Neural crest cell (in vitro differentiated cells): ENCODE results near the gene GRK5. TPM values are rescaled to one million over a fixed set of nuclear protein-coding genes. Genes with fewer than 3 reads are reported as not detected.

Experiments used
- DNase-seq: peaks from one replicate; pipeline ENCODE4 v3.0.0; 2021; ENCODE audit warnings: low read depth, mixed read lengths, low spot score
- H3K27ac Mint-ChIP-seq: one replicate; pipeline ENCODE4 v1.8.0; 2021; ENCODE audit warnings: mild to moderate bottlenecking, mixed read lengths; ENCODE audit not compliant: unreplicated experiment
- H3K27me3 Mint-ChIP-seq: 2 replicates; pipeline ENCODE4 v1.8.0; 2021; ENCODE audit warnings: low read depth, mild to moderate bottlenecking, mixed read lengths
- H3K36me3 Mint-ChIP-seq: 2 replicates; pipeline ENCODE4 v1.8.0; 2021; ENCODE audit warnings: low read depth, mild to moderate bottlenecking, mixed read lengths
- H3K4me1 Mint-ChIP-seq: 2 replicates; pipeline ENCODE4 v1.8.0; 2021; ENCODE audit warnings: mixed read lengths
- H3K4me3 Mint-ChIP-seq: one replicate; pipeline ENCODE4 v1.8.0; 2021; ENCODE audit warnings: mild to moderate bottlenecking, mixed read lengths
- H3K9me3 Mint-ChIP-seq: 2 replicates; pipeline ENCODE4 v1.8.0; 2021; ENCODE audit warnings: mixed read lengths
- CTCF ChIP-seq: fragments of 200-600 bp; sonication (generic); conservative IDR thresholded peaks from 2 replicates; pipeline ENCODE4 v1.5.0; 2021; ENCODE audit warnings: antibody characterized with exemption, mild to moderate bottlenecking
- total RNA-seq: library from RNA; stranded (reverse); gene quantifications from 2 replicates; pipeline ENCODE4 v1.2.1, GENCODE V29; 2021

GRK5 gene
- total RNA-seq, 1 donor from 2014 or later, result 13.5 TPM

DNA sequence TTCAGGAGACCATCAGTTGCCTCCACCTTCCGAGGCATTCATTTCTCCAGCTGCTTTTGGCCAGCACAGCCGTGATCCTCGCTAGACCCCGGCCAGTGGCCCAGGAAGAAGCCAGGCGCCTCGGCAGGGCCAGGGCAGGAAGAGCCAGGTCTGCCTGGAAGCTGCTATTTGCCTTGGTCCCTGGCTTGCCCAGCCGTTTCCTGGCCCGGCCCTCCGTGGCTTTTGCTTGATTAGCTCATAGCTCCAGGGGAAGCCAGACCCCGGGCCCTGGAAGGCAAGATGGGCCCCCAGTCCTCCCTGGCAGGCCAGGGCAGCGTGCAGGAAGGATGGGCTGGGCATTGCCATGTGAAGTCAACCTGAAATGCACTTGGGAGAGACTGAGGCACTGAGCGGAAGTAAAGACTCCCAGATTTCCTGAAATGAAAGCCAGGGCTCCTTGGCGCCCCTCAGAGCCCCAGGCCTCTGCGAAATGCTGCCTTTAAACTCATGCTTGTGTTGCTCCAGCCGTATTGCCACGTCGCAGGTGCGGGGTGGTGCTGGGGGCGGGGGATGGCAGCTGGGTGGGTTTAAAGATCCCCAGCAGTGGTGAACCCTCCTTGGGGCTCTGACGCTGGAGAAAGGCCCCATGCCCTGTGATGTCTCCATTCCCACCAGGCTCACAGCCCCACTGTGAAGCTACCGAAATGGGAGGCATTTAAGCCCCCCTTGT lies 160.6 kb downstream of the GRK5 start:
- no peak overlapping the region for H3K4me3 Mint-ChIP-seq
- no peaks in the 10 kb centered on the region for H3K27me3 Mint-ChIP-seq
- H3K36me3 Mint-ChIP-seq, result no peaks in the 10 kb centered on the region
- no peak for DNase-seq
- H3K4me1 Mint-ChIP-seq, result peaks cover 32% of the 10 kb centered on the region
- no peak for TF ChIP-seq CTCF
- no peaks in the 10 kb centered on the region for H3K9me3 Mint-ChIP-seq
- no peak overlapping the region for H3K27ac Mint-ChIP-seq

DNA sequence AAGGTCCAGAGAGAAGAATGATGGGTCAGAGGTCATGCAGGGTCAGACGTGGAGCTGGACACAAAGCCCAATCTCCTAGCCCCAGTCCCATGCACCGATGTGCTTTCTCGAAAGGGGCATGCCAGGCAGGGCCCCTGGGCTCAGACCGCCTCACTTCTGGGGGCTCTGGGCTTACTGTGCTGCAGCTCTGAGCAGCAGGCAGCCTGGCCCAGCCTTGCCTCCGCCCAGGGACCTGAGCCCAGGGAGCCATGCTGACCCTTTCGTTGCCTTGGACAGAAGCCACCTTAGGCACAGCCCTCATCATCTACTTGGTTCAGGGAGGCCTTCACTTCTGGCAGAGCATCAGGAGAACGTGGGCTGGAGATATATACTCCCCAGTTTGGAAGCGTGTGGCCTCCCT lies 161.2 kb downstream of the GRK5 start:
- Mint-ChIP-seq H3K9me3 (no peaks in the 10 kb centered on the region), H3K4me1 (peaks cover 32% of the 10 kb centered on the region), H3K27ac (no peak overlapping the region), H3K36me3 (no peaks in the 10 kb centered on the region), H3K27me3 (no peaks in the 10 kb centered on the region), H3K4me3 (no peak overlapping the region)
- no peak for TF ChIP-seq CTCF
- DNase-seq, result no peak

DNA sequence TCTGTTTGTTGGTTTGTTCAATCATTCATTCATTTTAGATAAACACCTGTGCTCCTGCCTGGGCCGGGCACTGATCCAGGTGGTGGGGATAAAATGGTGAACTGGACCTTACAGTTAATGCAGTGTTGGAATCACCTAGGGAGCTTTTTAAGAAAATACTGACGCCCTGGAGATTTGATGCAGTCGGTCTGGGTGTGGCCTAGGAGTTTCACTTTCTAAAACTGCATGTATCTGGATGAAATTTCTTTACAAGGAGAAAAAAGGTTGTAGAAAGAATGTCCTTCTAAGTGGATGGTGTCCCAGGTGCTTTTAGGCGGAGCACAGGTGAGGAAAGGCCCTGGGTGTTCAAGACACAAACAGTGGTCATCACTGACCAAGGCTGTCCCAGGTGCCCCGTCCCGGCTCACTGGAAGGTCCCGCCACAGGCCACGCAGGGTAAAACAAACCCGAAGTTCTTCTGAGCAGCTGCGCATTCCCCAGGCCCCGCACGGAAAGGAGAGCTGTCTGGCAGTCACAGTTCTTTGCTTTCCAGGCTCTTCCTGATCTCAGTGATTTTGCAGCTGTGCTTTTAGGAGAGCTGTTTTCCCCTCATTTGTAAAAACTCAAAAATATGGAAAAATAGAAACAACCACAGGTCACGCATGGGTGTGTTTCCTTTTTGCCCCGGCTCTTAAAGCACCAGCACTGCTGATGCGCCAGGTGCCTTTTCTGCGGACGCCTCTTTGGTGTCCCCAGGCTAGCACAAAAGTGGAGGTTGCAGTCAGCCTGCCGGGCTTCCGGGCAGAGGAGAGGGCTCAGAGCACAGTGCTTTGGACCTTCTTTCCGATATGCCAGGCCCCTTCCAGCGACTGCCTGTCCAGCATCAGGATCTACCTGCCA lies 161.9 kb downstream of the GRK5 start:
- TF ChIP-seq CTCF, result no peak
- Mint-ChIP-seq H3K27ac (peak overlapping the region; percentile 17), H3K4me3 (no peak overlapping the region), H3K27me3 (no peaks in the 10 kb centered on the region), H3K4me1 (peaks cover 32% of the 10 kb centered on the region), H3K36me3 (no peaks in the 10 kb centered on the region), H3K9me3 (no peaks in the 10 kb centered on the region)
- DNase-seq, result no peak

DNA sequence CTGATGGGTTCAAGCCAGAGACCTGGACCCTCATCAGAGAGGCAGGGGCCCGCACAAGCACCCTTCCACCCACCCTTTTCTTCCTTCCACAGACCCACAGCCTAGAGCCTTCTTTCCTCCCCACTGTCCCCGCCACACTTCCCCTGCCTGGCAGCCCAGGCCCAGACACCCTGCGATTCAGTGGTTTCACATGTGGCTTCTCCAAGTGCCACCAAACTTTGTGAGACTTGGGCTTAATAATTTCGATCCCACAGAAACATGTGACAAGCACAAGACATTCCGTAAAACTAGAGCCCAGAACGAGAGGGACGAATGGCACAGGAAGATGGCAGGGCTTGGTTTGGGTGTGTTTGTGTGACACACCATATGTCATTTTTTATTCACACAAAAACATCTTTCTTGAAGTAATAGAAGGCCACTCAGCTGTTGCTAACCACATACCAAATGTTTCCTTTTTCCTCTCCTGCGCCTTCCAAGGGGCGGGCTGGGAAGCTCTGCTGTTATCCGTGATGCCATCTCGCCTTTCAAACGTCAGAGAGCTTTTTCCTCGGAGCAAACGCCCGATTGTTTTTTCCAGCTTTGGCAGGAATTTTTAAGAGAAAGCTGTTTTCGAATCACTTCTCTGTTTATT lies 162.9 kb downstream of the GRK5 start:
- no peak for DNase-seq
- TF ChIP-seq CTCF, result no peak
- Mint-ChIP-seq H3K4me3 (no peak overlapping the region), H3K4me1 (peaks cover 28% of the 10 kb centered on the region), H3K9me3 (no peaks in the 10 kb centered on the region), H3K27ac (no peak overlapping the region), H3K36me3 (no peaks in the 10 kb centered on the region), H3K27me3 (no peaks in the 10 kb centered on the region)

- no peak overlapping the region for H3K4me3 Mint-ChIP-seq
- no peak for DNase-seq
These were observed 163.8 kb downstream of the GRK5 start for GRCh38 chr10:119370972-119371703.

More at GRCh38 chr10:119370972-119371703, 163.8 kb downstream of the GRK5 start:
- TF ChIP-seq CTCF, result no peak
- Mint-ChIP-seq H3K9me3 (no peaks in the 10 kb centered on the region), H3K27me3 (no peaks in the 10 kb centered on the region), H3K36me3 (no peaks in the 10 kb centered on the region), H3K27ac (peak overlapping the region; percentile 39), H3K4me1 (peaks cover 32% of the 10 kb centered on the region)
